HG03108 (cell line): ENCODE data around the gene ALDH1B1.

Source experiments
- ATAC-seq: cut with Tn5 transposase; IDR thresholded peaks from one replicate; pipeline ENCODE4 v1.9.1; 2021; ENCODE audit warnings: moderate library complexity; ENCODE audit not compliant: unreplicated experiment

ALDH1B1 gene

GRCh38 chr9:38413283-38413682 lies 20.8 kb downstream of the ALDH1B1 start:
- ATAC-seq = no peak

DNA sequence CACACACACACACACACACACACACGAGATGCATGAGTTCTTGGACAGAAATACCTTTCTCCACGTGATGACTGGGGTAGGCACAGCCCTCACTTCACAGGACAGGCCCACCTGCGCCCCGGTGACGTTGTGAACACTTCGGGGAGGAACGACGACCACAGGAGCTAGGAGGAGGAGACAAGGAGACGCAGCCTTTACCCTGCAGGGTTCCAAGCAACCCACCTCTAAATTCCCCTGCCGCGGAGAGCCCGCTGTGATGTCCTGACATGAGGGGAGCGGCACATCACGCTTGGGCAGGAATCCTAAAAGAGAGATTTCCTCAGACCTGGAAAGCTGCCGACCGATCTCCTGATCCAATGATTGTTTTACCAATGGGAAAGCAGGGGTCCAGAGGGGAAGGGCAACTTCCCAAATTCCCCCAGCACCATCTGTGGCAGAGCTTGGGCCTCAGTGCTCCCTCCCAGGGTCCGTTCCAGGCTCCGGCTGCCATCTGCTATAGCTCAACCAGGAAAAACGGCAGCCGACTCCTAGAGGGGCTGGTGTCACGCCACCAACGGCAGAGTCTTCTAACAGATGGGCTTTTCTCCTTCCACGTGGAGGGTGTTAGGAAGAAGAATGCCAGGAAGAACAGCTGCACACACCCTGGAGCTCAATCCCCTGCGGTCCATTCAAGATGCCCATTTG lies 21.7 kb downstream of the ALDH1B1 start:
- ATAC-seq = no peak

GRCh38 chr9:38415856-38416255 lies 23.4 kb downstream of the ALDH1B1 start:
- ATAC-seq = no peak

DNA sequence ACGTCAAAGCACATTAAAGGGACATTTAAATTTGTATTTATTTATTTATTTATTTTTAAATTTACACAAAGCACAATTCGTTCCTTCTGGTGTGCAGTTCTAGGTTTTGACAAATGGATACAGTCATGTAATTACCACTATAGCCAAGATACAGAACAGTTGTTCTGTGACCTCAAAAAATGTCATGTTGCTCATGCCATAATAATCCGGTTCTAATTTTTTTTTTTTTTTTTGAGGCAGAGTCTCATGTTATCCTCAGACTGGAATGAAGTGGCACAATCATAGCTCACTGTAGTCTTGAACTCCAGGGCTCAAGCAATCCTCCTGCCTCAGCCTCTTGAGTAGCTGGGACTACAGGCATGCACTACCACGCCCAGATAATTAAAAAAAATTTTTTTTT lies 24.0 kb downstream of the ALDH1B1 start:
- ATAC-seq = no peak

DNA sequence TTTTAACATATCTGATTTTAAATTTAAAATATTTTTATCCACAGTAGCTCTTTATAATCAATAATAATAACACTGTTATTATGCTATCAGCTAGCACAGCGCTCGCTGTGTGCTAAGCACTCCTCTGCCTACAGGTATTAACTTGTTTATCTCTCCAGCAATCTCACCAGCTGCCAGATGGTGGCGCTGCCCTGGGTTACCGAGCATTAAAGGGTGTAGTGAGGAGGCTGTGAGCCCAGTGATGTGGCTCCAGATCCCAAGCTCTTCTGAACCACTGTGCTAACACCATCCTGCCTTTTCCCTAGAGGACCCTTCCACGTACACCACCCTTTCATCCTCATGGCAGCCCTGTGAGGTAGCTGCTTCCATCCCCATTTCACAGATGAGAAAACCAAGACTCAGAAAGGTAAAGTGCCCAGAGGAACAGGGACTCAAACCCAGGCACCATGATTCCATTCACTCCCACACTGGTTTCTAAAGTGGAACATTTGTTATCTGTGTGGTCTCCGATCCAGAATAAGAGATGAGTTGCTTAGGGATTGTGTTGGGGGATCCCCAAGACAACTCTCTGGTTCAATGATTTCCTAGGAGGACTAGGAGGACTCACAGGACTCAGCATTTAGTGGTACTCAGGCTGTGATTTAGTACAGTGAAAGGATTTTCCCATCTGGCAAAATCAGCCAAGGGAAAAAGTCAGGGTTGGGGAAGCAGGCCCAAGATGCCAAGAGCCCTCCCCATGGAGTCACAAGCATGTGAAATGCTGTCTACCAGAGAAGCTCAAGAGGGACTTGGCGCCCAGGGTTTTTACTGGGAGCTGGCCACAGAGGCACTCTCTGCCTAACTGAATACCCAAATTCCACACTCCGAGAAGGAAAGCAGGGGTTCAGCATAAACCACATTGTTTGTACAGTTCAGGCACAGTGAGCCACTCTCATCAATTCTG lies 24.8 kb downstream of the ALDH1B1 start:
- ATAC-seq = no peak

GRCh38 chr9:38418366-38418765 lies 25.9 kb downstream of the ALDH1B1 start:
- ATAC-seq = no peak

GRCh38 chr9:38419181-38419580 lies 26.7 kb downstream of the ALDH1B1 start:
- ATAC-seq = no peak

- no peak for ATAC-seq
Measured at GRCh38 chr9:38421498-38422211, 29.2 kb downstream of the ALDH1B1 start.

DNA sequence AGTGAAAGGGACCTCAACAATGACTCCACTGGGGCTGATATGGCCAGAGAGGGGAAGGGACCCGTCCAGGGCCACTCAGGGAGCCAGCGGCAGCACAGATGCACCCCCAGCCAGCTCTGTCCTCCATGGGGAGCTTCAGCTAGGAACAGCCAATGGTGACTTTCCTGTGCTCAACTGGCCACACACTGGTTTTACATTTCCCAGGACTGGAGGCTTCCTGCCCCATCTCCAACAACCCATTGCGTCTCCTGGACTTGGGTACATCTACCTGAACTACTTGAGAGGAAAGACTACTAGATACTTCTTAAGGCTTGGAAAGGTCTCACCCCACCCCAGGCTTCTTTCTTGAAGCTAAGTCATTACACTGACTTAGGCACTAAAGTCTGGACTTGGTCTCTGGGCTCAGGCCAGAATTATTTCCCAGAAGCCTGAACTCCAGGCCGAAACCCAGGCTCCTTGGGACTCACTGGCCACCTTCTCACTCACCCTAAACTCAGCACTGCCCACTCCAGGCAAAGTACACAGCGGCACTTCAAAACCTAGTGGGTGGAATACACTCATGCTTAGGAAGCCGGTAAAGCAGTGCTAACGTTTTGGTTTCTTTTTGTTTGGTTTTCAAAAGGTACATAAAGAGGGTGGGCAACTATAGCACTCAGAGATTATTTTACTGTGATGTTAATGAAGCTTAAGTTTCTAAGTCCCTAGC lies 30.2 kb downstream of the ALDH1B1 start:
- ATAC-seq = no peak

DNA sequence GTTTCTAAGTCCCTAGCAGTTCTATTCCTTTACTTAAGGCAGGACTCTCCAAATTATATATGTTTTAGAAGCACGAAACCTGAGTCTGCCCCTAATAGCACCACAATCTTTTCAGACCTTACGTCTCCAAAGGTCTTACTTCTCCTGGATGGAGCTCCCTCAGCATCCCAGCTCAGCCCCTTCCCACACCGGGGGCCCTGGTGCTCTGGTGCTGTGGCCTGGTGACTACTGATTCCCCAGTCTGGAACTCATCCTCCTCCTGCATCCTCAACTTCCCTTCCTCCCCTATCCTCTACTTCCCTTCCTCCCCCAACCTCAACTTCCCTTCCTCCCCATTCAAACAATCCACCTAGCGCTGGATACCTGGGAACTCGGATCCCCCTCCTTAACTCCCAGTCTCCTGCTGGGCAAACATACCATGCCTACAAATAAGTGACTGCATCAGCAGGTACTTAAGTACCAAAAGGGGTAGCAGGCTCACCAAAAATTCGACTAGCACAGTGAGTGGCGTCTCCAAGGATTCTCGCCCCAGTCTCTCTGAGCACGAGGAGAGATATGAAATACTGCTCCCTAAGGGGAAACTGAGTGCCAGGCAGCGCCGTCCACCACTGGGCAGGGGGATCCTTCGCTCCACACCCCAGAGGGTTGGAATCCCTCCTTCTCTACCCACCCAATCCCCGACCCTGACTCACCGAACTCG lies 30.9 kb downstream of the ALDH1B1 start:
- no peak for ATAC-seq

DNA sequence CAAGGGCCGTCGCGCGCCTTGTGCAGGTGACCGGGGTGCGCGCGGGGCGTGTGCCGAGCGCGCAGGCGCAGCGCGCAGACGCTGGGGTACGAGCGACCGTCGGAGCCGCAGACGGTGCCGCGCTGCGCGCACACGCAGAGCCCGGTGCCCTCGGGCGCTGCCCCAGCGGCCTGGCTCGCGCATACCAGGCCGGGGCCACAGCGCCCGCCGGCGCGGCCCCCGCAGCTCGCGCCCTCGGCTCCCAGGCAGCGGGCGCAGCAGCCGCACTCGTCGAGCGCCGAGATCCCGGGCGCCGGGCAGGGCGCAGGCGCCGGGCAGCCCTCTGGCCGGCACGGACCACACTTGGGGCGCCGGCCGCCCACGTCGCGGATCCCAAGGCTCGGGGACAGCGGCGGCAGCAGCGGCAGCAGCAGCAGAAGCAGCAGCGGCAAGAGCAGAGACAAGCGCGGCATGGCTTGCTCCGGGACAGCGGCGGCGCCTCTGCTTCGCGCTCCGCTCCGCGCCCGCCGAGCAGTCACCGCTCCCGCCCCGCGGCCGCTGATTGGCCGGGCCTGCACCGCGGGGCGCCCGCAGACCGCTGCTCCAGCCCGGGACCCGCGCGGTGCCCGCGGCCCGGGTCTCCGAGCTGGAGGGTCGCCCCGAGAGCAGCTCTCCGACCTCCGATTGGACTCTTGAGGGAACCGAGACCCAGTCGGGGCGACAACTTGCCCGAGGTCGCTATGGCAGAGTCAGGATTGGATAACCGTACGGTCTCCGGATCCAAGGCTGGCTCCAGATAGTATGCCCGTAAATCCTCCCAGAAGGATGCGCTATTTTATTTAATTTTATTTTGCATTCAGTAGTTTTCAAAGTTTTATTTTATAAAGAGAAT lies 31.7 kb downstream of the ALDH1B1 start, which contains the start of gene IGFBPL1:
TSS of gene IGFBPL1 (minus strand) at position 482 of the 871 bp plus-strand sequence. CDS start at position 452, 30 bp downstream.
- no peak for ATAC-seq

GRCh38 chr9:38424918-38425317 lies 32.4 kb downstream of the ALDH1B1 start:
- no peak for ATAC-seq

DNA sequence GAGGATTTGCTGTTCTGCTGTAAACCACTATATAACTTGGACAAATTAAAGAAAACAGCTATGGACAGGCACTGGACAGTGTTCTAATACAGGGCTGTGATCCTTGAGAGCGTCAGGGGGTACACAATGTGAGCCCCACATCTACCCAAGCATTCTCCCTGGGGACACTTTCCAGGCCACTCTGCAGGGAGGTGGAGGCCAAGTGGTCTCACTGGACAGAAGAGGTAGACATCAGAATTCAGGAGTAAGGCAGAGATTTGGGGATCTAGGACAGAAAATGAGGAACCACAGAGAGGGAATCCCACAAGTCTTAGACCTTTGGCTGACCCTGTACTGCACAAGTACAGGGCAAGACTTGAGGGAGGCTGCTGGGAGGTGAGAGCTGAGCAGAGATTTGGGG lies 35.6 kb downstream of the ALDH1B1 start:
- ATAC-seq = no peak

GRCh38 chr9:38431116-38431515 lies 38.6 kb downstream of the ALDH1B1 start:
- ATAC-seq = no peak

DNA sequence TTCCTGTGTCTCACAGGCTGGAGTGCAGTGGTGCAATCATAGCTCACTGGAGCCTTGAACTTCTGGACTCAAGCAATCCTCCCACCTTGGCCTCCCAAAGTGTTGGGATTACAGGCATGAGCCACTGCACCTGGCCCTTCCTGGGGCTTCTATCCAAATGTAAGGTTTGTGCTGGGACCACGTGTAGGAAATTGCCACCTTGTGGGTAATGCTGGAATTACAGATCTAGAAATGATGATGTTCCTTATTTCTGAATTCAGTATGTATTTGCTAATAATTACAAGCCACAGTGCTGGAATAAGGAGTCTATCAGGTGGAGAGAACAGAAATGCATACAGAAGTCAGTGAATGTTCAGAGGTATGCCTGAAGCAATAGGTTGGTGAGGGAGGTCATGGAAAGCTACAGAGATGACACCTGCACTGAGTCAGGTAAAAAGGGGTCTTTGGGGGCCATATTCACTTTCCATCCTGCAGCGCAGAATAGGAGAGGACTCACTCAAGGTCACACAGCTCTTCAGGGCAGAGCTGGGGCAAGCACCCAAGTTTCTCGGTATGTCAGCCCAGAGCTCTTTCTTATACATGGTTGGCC lies 40.5 kb downstream of the ALDH1B1 start:
- ATAC-seq = no peak

DNA sequence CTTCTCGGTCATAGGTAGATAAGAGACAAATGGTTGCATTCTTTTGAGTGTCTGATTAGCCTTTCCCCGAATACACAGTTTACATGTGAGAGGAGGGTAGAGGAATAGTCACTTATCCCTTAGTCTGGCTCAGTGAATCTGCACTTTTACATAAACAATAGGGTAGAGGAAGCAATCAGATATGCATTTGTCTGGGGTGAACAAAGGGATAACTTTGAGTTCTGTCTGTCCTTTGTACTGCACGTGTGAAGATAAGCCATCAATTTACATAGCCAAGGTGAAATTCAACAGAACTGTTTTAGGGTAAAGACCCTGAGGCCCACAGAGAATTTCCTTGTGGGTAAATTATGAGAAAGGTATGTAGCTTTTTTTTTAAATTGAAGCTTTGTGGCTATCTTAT lies 41.9 kb downstream of the ALDH1B1 start:
- ATAC-seq = no peak

GRCh38 chr9:38434853-38435252 lies 42.4 kb downstream of the ALDH1B1 start:
- no peak for ATAC-seq

GRCh38 chr9:38435521-38435920 lies 43.0 kb downstream of the ALDH1B1 start:
- no peak for ATAC-seq

- no peak for ATAC-seq
Measured at GRCh38 chr9:38436708-38437107, 44.2 kb downstream of the ALDH1B1 start.
